DND-41 (cell line): ENCODE measurements around the gene EMILIN1.
A peak's percentile ranks its signal among the peaks of the same experiment; 100 is the strongest.

Experiments used
- ATAC-seq: fragments of 200-7000 bp; cut with Tn5 transposase; 3 replicates; pipeline ENCODE4 v1.9.1; 2021; ENCODE audit warnings: low read depth; ENCODE audit not compliant: insufficient read depth
- DNase-seq: peaks from one replicate; pipeline ENCODE4 v3.0.0-alpha.2; 2020
- H2AFZ ChIP-seq: 2 replicates; pipeline ENCODE4 v1.6.0; 2012; ENCODE audit warnings: low read depth, low read length
- H3K27ac ChIP-seq: 2 replicates; pipeline ENCODE4 v1.5.1; 2012; ENCODE audit warnings: low read length, inconsistent platforms
- H3K27me3 ChIP-seq: fragments of 200-600 bp; sonication (generic); 2 replicates; pipeline ENCODE4 v1.6.0; 2012; ENCODE audit warnings: low read length, mild to moderate bottlenecking, inconsistent platforms; ENCODE audit not compliant: insufficient read depth, poor library complexity
- H3K36me3 ChIP-seq: 2 replicates; pipeline ENCODE4 v1.5.1; 2012; ENCODE audit warnings: low read length, inconsistent platforms; ENCODE audit not compliant: insufficient read depth
- H3K4me1 ChIP-seq: 2 replicates; pipeline ENCODE4 v1.5.1; 2012; ENCODE audit warnings: mild to moderate bottlenecking, low read length; ENCODE audit not compliant: insufficient read depth
- H3K4me2 ChIP-seq: 2 replicates; pipeline ENCODE4 v1.6.0; 2012; ENCODE audit warnings: mild to moderate bottlenecking, moderate library complexity, low read length, inconsistent platforms; ENCODE audit not compliant: insufficient read depth
- H3K4me3 ChIP-seq, 2 experiments: fragments of 200-600 bp in 1 of 2; shearing (Covaris generic) in 1 of 2; 2 replicates each; pipeline ENCODE4 v1.5.1; 2012 to 2016; ENCODE audit warnings: inconsistent platforms in 2 of 2, low read length in 2 of 2, mild to moderate bottlenecking in 2 of 2, low read depth in 1 of 2, moderate library complexity in 1 of 2
- H3K79me2 ChIP-seq: 2 replicates; pipeline ENCODE4 v1.6.0; 2012; ENCODE audit warnings: low read length, inconsistent platforms; ENCODE audit not compliant: insufficient read depth
- H3K9ac ChIP-seq: 2 replicates; pipeline ENCODE4 v1.6.0; 2012; ENCODE audit warnings: low read depth, mild to moderate bottlenecking, inconsistent platforms, low read length, moderate library complexity
- H3K9me3 ChIP-seq: 2 replicates; pipeline ENCODE4 v1.5.1; 2012; ENCODE audit warnings: low read length, moderate library complexity, mild to moderate bottlenecking, inconsistent platforms; ENCODE audit not compliant: insufficient read depth, severe bottlenecking
- H4K20me1 ChIP-seq: 2 replicates; pipeline ENCODE4 v1.6.0; 2012; ENCODE audit warnings: low read length; ENCODE audit not compliant: insufficient read depth
- EZH2 ChIP-seq: IDR thresholded peaks from 3 replicates; pipeline ENCODE4 v1.6.1; 2012; ENCODE audit warnings: borderline replicate concordance, low read depth, mild to moderate bottlenecking, moderate library complexity, low read length, inconsistent platforms; ENCODE audit not compliant: severe bottlenecking
- TF ChIP-seq, protein P1 (sequence below): IDR thresholded peaks from 2 replicates; pipeline ENCODE4 v1.5.1; 2012; ENCODE audit warnings: borderline replicate concordance, low read length, moderate library complexity, mild to moderate bottlenecking; ENCODE audit not compliant: poor library complexity, severe bottlenecking; ENCODE audit errors: extremely low read depth

EMILIN1 gene

DNA sequence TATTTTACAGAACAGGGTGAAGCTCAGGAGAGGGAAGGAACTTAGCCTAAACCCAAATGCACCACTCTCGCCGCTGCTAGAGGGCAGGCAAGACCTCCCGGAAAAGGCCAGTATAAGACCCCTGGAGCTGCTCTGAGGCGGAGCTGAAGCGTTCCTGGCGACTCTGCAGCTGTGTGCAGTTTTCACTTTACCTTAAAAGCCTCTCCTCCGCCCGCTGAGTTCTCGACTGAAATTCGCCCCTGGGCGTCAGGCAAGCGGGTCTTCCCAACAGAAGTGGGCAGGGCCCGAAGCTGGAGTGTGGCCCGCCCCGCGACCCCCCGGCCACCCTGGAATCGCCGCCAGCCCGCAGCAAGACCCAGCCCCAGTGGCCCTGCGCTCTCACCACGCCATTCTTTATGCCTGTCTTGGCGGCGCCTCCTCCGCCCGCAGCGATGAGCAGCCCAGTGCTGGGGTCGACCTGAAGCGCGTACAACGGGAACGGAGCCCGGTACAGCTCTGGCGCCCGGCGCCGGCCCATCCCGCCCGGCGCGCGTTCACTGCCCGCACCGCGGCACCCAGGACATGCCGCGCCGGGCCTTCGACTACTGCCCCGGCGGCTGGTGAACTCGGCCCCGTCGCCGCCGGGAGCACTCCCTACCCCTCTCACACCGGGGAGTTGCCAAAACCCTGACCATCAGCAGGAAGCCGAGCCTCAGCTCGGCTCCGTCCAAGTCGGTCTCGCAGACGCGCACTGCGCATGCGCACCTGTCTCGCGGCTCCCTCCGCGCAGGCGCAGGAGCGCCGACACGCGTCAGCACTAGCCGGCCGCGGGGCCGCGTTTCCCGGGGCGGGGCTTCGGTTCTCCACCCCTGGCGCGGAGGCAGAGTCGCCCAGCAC, 55.7 kb downstream of the EMILIN1 start, which contains the start of gene PREB:
Gene PREB, minus strand, starts transcription at position 732 of the 876 bp plus-strand sequence. Its CDS starts 215 bp downstream, at position 517.
- H3K9ac ChIP-seq: peak within 1 kb of the TSS; percentile 90
- peaks cover 34% of the 10 kb centered on the region for H3K36me3 ChIP-seq
- TF ChIP-seq, protein P1, sequence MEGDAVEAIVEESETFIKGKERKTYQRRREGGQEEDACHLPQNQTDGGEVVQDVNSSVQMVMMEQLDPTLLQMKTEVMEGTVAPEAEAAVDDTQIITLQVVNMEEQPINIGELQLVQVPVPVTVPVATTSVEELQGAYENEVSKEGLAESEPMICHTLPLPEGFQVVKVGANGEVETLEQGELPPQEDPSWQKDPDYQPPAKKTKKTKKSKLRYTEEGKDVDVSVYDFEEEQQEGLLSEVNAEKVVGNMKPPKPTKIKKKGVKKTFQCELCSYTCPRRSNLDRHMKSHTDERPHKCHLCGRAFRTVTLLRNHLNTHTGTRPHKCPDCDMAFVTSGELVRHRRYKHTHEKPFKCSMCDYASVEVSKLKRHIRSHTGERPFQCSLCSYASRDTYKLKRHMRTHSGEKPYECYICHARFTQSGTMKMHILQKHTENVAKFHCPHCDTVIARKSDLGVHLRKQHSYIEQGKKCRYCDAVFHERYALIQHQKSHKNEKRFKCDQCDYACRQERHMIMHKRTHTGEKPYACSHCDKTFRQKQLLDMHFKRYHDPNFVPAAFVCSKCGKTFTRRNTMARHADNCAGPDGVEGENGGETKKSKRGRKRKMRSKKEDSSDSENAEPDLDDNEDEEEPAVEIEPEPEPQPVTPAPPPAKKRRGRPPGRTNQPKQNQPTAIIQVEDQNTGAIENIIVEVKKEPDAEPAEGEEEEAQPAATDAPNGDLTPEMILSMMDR: peak; percentile 33
- TF ChIP-seq EZH2: no peak
- peaks cover 25% of the 10 kb centered on the region for H3K79me2 ChIP-seq
- peak within 1 kb of the TSS; percentile 96 for H2AFZ ChIP-seq
- DNase-seq (peak; percentile 97), ATAC-seq (peak; percentile 95)
- peak within 1 kb of the TSS; percentile 89 for H3K4me2 ChIP-seq
- peak within 1 kb of the TSS; percentile 90 for H3K4me3 ChIP-seq
- H3K27ac ChIP-seq: peak within 1 kb of the TSS; percentile 81
- peaks cover 28% of the 10 kb centered on the region for H3K4me1 ChIP-seq
- H4K20me1 ChIP-seq: peaks cover 34% of the 10 kb centered on the region
- H3K27me3 ChIP-seq: peaks cover 2% of the 10 kb centered on the region
- no peaks in the 10 kb centered on the region for H3K9me3 ChIP-seq

DNA sequence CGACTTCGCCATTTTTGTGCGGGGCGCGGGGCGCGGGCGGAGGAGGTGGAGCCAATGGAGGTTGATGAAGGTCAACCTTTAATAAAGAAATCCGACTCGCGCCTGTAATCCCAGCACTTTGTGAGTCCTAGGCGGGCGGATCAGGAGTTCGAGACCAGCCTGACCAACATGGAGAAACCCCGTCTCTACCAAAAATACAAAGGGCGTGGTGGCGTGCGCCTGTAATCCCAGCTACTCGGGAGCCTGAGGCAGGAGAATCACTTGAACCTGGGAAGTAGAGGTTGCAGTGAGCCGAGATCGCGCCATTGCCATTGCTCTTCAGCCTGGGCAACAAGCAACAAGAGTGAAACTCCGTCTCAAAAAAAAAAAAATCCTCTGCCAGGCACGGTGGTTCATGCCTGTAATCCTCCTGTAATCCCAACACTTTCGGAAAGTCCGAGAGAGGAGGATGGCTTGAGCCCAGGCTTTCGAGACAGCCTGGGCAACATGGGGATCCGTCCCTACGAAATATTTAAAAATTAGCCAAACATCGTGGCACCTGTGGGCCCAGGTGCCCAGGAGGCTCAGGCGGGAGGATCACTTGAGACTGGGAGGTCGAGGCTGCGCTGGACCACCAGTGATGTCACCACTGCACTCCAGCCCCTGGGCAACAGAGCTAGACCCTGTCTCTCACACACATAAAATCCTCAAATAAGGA, 56.5 kb downstream of the EMILIN1 start:
- H3K4me1 ChIP-seq: peaks cover 28% of the 10 kb centered on the region
- no peaks in the 10 kb centered on the region for H3K9me3 ChIP-seq
- peak overlapping the region; percentile 10 to 90; a peak in 3 of 4 replicates for H3K4me3 ChIP-seq
- H2AFZ ChIP-seq: peak overlapping the region; percentile 96
- peaks cover 33% of the 10 kb centered on the region for H3K36me3 ChIP-seq
- peak overlapping the region; percentile 73 for H3K27ac ChIP-seq
- H4K20me1 ChIP-seq: peaks cover 34% of the 10 kb centered on the region
- DNase-seq (no peak), ATAC-seq (no peak)
- TF ChIP-seq EZH2: no peak
- TF ChIP-seq, protein P1: no peak
- H3K4me2 ChIP-seq: peak overlapping the region; percentile 68
- peak overlapping the region; percentile 90 for H3K9ac ChIP-seq
- peaks cover 2% of the 10 kb centered on the region for H3K27me3 ChIP-seq
- peaks cover 25% of the 10 kb centered on the region for H3K79me2 ChIP-seq

DNA sequence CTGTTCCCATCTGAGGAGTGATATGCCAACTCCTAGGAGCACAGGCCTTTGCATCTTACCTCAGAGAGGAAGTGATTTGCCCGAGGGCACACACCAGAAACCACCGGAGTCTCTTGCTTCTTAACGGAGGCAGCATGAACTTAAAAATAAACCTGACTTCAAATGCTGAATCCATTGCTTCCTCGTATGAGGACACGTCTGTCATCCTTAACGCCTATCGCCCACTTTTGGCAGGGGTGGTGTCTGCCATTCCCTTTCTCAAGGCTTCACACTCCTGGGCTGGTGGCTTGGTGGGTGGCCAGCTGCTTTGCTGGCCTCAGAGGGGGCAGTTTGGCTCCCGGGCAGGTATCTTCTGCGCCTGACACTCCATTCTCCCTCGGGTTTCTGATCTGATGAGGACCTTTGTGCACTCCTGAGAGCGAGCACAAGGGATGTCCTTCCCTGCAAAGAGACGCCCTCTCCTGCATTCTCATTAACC, 57.1 kb downstream of the EMILIN1 start:
- peaks cover 34% of the 10 kb centered on the region for H4K20me1 ChIP-seq
- H3K4me1 ChIP-seq: peaks cover 28% of the 10 kb centered on the region
- ATAC-seq (no peak), DNase-seq (no peak)
- no peaks in the 10 kb centered on the region for H3K9me3 ChIP-seq
- TF ChIP-seq, protein P1: no peak
- no peak for TF ChIP-seq EZH2
- peak overlapping the region; percentile 68; the same call in 1 of the 2 replicates for H3K4me2 ChIP-seq
- peaks cover 2% of the 10 kb centered on the region for H3K27me3 ChIP-seq
- H3K36me3 ChIP-seq: peaks cover 27% of the 10 kb centered on the region
- H3K27ac ChIP-seq: peak overlapping the region; percentile 73
- H2AFZ ChIP-seq: peak overlapping the region; percentile 96
- no peak overlapping the region; the same call in 1 of the 2 replicates for H3K9ac ChIP-seq
- H3K79me2 ChIP-seq: peaks cover 25% of the 10 kb centered on the region
- peak overlapping the region in 1 of 2 experiments; percentile 90; a peak in 1 of 4 replicates for H3K4me3 ChIP-seq
